Colonic mucosa (tissue), 4 donors: ENCODE results near the gene PRADC1. TPM values are rescaled to one million over a fixed set of nuclear protein-coding genes. Genes with fewer than 3 reads are reported as not detected.

ENCODE experiments used
- DNase-seq: peaks from one replicate; pipeline ENCODE4 v3.0.0-alpha.2; 2020
- H3K27ac ChIP-seq: fragments of 200-600 bp; one replicate; pipeline ENCODE4 v1.8.0; 2021
- H3K27me3 ChIP-seq: fragments of 200-600 bp; one replicate; pipeline ENCODE4 v1.8.0; 2021
- H3K36me3 ChIP-seq: fragments of 200-600 bp; one replicate; pipeline ENCODE4 v1.8.0; 2021
- H3K4me1 ChIP-seq: fragments of 200-600 bp; one replicate; pipeline ENCODE4 v1.8.0; 2021; ENCODE audit warnings: mild to moderate bottlenecking
- H3K4me3 ChIP-seq: fragments of 200-600 bp; one replicate; pipeline ENCODE4 v1.8.0; 2021
- H3K9ac ChIP-seq, 2 donors: one replicate each; pipeline ENCODE4 v1.7.0; 2013; ENCODE audit warnings: control low read depth in 2 of 2, low read depth in 2 of 2, low read length in 2 of 2
- H3K9me3 ChIP-seq: fragments of 200-600 bp; one replicate; pipeline ENCODE4 v1.8.0; 2021
- intact Hi-C: fragments of 100-400 bp; cut with DNase I; formaldehyde crosslinking; loops from one replicate; pipeline ENCODE4 v1.14.1; 2022
- total RNA-seq, 2 donors: library from RNA; stranded (reverse); fragmentation: NEBNext Ultra II Directional in 1 of 2; extraction: Animal tissue kit (Norgen Biotek cat#: 25700) in 1 of 2; gene quantifications; one replicate each; pipeline ENCODE4 v1.2.1, GENCODE V29; 2021
- TF ChIP-seq, protein P1 (sequence below): fragments of 200-600 bp; IDR thresholded peaks from one replicate; pipeline ENCODE4 v1.8.0; 2022; ENCODE audit warnings: antibody characterized with exemption, mild to moderate bottlenecking
- donor health status: healthy.
- donor health status: DM: no; HTN: no; CAD: no.
- donor health status: DM: no; HTN: no; CAD: no.

Gene PRADC1
- total RNA-seq, 2 donors from 2014 or later: 36.2 to 47.5 TPM

DNA sequence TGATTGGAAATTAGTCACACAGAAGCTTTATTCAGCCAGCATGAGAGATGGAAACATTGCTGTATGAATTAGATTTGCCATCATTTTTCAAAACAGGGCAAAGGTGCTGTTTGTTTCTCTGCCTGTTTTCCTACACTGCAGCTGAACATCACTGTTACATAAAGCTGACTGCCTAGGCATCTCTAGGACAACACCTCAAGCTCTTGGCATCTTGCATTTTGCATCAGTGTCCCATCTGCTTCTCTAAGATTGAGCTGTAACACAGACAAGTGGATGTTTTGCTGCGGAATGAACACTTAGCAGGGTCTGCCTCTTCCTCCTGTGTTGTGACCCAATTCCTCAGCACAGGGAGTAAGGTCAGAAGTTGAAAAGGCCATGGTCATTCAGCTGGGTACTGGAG, 5.9 kb upstream of the PRADC1 start:
- H3K27ac ChIP-seq: no peak overlapping the region
- no peak for DNase-seq
- H3K4me1 ChIP-seq: no peaks in the 10 kb centered on the region
- H3K27me3 ChIP-seq: no peaks in the 10 kb centered on the region
- no peak overlapping the region for H3K9ac ChIP-seq
- intact Hi-C loops: no loop called here
- H3K9me3 ChIP-seq: no peaks in the 10 kb centered on the region
- peaks cover 11% of the 10 kb centered on the region for H3K36me3 ChIP-seq
- no peak overlapping the region for H3K4me3 ChIP-seq
- TF ChIP-seq, protein P1, sequence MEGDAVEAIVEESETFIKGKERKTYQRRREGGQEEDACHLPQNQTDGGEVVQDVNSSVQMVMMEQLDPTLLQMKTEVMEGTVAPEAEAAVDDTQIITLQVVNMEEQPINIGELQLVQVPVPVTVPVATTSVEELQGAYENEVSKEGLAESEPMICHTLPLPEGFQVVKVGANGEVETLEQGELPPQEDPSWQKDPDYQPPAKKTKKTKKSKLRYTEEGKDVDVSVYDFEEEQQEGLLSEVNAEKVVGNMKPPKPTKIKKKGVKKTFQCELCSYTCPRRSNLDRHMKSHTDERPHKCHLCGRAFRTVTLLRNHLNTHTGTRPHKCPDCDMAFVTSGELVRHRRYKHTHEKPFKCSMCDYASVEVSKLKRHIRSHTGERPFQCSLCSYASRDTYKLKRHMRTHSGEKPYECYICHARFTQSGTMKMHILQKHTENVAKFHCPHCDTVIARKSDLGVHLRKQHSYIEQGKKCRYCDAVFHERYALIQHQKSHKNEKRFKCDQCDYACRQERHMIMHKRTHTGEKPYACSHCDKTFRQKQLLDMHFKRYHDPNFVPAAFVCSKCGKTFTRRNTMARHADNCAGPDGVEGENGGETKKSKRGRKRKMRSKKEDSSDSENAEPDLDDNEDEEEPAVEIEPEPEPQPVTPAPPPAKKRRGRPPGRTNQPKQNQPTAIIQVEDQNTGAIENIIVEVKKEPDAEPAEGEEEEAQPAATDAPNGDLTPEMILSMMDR: no peak

GRCh38 chr2:73238149-73238548, 5.1 kb upstream of the PRADC1 start:
- Histone ChIP-seq H3K27me3 (no peaks in the 10 kb centered on the region), H3K9me3 (no peaks in the 10 kb centered on the region), H3K4me3 (no peak overlapping the region), H3K9ac (no peak overlapping the region), H3K36me3 (peaks cover 7% of the 10 kb centered on the region), H3K4me1 (no peaks in the 10 kb centered on the region), H3K27ac (no peak overlapping the region)
- intact Hi-C loops: no loop called here
- TF ChIP-seq, protein P1: no peak
- DNase-seq: no peak

GRCh38 chr2:73237168-73237567, 4.1 kb upstream of the PRADC1 start:
- Histone ChIP-seq H3K27me3 (no peaks in the 10 kb centered on the region), H3K9ac (no peak overlapping the region), H3K4me1 (no peaks in the 10 kb centered on the region), H3K9me3 (no peaks in the 10 kb centered on the region), H3K4me3 (no peak overlapping the region), H3K36me3 (no peaks in the 10 kb centered on the region), H3K27ac (no peak overlapping the region)
- TF ChIP-seq, protein P1: no peak
- intact Hi-C loops: no loop called here
- DNase-seq: no peak

DNA sequence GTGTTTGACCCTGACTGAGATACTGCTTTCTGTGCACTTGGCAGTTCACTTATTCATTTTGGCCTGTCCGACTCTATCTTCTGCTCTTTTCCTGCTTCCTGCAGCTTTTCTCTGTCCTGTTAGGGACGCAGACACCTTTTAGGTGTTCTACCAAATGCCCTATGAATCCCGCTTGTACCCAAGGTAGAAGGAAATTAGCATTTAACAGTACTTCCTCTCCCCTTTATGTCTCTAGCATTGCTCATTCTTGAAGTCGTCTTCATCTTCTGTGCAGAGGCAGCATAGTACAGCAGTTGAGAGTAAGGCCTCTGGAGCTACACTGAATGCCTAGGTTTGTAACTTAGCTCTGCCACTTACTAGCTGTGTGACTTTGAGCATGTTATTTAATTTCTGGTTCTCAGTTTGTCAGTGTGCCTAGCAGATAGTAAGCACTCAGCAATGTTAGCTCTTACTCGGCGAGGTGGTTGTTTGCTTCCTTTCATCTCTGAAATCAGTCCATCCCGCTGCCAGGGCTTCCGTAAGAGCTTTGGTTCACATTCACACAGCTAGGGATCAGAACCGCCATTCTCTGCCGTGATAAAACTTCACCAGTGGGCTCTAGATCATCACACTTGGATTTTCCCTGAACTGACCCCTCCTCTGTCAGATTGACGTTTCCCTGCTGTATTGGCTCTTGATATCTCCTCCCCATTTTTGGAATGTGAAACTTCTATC, 2.4 kb upstream of the PRADC1 start:
- peak overlapping the region; percentile 82 to 99 for H3K9ac ChIP-seq
- H3K9me3 ChIP-seq: no peaks in the 10 kb centered on the region
- no peaks in the 10 kb centered on the region for H3K36me3 ChIP-seq
- no peak for DNase-seq
- no peaks in the 10 kb centered on the region for H3K4me1 ChIP-seq
- H3K4me3 ChIP-seq: peak overlapping the region; percentile 76
- no peaks in the 10 kb centered on the region for H3K27me3 ChIP-seq
- TF ChIP-seq, protein P1: no peak
- H3K27ac ChIP-seq: no peak overlapping the region
- intact Hi-C loops: no loop called here

GRCh38 chr2:73233932-73234832, 1.1 kb upstream of the PRADC1 start, which contains the start of gene CCT7:
CCT7 (plus strand) TSS chr2:73234308; CDS start chr2:73234379, 71 bp downstream.
- no peaks in the 10 kb centered on the region for H3K9me3 ChIP-seq
- peak within 1 kb of the TSS; percentile 96 for H3K27ac ChIP-seq
- intact Hi-C loops: no loop called here
- H3K36me3 ChIP-seq: no peaks in the 10 kb centered on the region
- H3K27me3 ChIP-seq: no peaks in the 10 kb centered on the region
- TF ChIP-seq, protein P1: no peak
- H3K9ac ChIP-seq: peak within 1 kb of the TSS; percentile 82 to 99
- peak within 1 kb of the TSS; percentile 76 for H3K4me3 ChIP-seq
- peak; percentile 94 for DNase-seq
- H3K4me1 ChIP-seq: no peaks in the 10 kb centered on the region
